NCI-H2107 treated with DMSO at 0.1 percent for 48 hours (cell line): ENCODE data around the gene ZNF182.
"Not testable (repeated sequence)": the region's sequence is repeated elsewhere in the genome, so short reads cannot be mapped to it uniquely, and the experiment has no call there.

Source experiments
- DNase-seq: peaks from one replicate; lab custom pipeline; 2025; ENCODE audit not compliant: unreplicated experiment; lab: John Stamatoyannopoulos, UW

ZNF182 gene

GRCh38 chrX:48003758-48004457, at the start of gene ZNF182:
Gene ZNF182, minus strand, starts transcription at chrX:48003989. Its CDS starts 1,380 bp downstream, at chrX:48002609.
- peak; percentile 92 for DNase-seq

- no peak for DNase-seq
Measured at GRCh38 chrX:48046846-48047245, 43.1 kb upstream of the ZNF182 start.

GRCh38 chrX:48045410-48046311, 41.9 kb upstream of the ZNF182 start:
- no peak for DNase-seq

GRCh38 chrX:48043056-48043455, 39.3 kb upstream of the ZNF182 start:
- no peak for DNase-seq

- no peak for DNase-seq
Measured at GRCh38 chrX:48035891-48036290, 32.1 kb upstream of the ZNF182 start.

- DNase-seq = not testable (repeated sequence)
Measured at GRCh38 chrX:48030641-48031173, 26.9 kb upstream of the ZNF182 start.

GRCh38 chrX:48030237-48030636, 26.4 kb upstream of the ZNF182 start:
- DNase-seq = no peak

- no peak for DNase-seq
Measured at GRCh38 chrX:48028091-48028490, 24.3 kb upstream of the ZNF182 start.

GRCh38 chrX:48027545-48027944, 23.8 kb upstream of the ZNF182 start:
- not testable (repeated sequence) for DNase-seq

- DNase-seq = peak; percentile 9
Measured at GRCh38 chrX:48025561-48025960, 21.8 kb upstream of the ZNF182 start.

GRCh38 chrX:48022738-48023137, 18.9 kb upstream of the ZNF182 start:
- no peak for DNase-seq

GRCh38 chrX:48022100-48022499, 18.3 kb upstream of the ZNF182 start:
- no peak for DNase-seq

GRCh38 chrX:48021026-48021900, 17.5 kb upstream of the ZNF182 start:
- peak; percentile 91 for DNase-seq

GRCh38 chrX:48020472-48020871, 16.7 kb upstream of the ZNF182 start:
- DNase-seq = not testable (repeated sequence)

GRCh38 chrX:48019892-48020291, 16.1 kb upstream of the ZNF182 start:
- not testable (repeated sequence) for DNase-seq

- not testable (repeated sequence) for DNase-seq
Measured at GRCh38 chrX:48016583-48017310, 13.0 kb upstream of the ZNF182 start.

GRCh38 chrX:48009445-48009960, 5.7 kb upstream of the ZNF182 start:
- not testable (repeated sequence) for DNase-seq

GRCh38 chrX:48006688-48007087, 2.9 kb upstream of the ZNF182 start, which contains the start of gene SPACA5:
Gene SPACA5, plus strand, starts transcription at chrX:48006988. Its CDS starts 815 bp downstream, at chrX:48007803.
- DNase-seq = not testable (repeated sequence)

- no peak for DNase-seq
Measured at GRCh38 chrX:48003367-48003757, 427 bp downstream of the ZNF182 start.

- no peak for DNase-seq
Measured at GRCh38 chrX:48002929-48003328, 860 bp downstream of the ZNF182 start.
